Osteocyte (in vitro differentiated cells): Measurements from ENCODE around the gene SLC13A3. TPM values are rescaled to one million over a fixed set of nuclear protein-coding genes. Genes with fewer than 3 reads are reported as not detected.

Source experiments
- DNase-seq: peaks from one replicate; pipeline ENCODE4 v3.0.0; 2021; ENCODE audit warnings: mixed read lengths; ENCODE audit not compliant: unreplicated experiment; ENCODE audit errors: extremely low spot score
- H3K27ac Mint-ChIP-seq: one replicate; pipeline ENCODE4 v1.8.0; 2021; ENCODE audit warnings: mild to moderate bottlenecking, mixed read lengths; ENCODE audit not compliant: unreplicated experiment
- H3K27me3 Mint-ChIP-seq: one replicate; pipeline ENCODE4 v1.8.0; 2021; ENCODE audit warnings: mixed read lengths; ENCODE audit not compliant: unreplicated experiment
- H3K36me3 Mint-ChIP-seq: one replicate; pipeline ENCODE4 v1.8.0; 2021; ENCODE audit warnings: mixed read lengths; ENCODE audit not compliant: unreplicated experiment
- H3K4me1 Mint-ChIP-seq: one replicate; pipeline ENCODE4 v1.8.0; 2021; ENCODE audit warnings: mixed read lengths; ENCODE audit not compliant: unreplicated experiment
- H3K4me3 Mint-ChIP-seq: one replicate; pipeline ENCODE4 v1.8.0; 2021; ENCODE audit warnings: mild to moderate bottlenecking, moderate library complexity, mixed read lengths; ENCODE audit not compliant: unreplicated experiment
- H3K9me3 Mint-ChIP-seq: one replicate; pipeline ENCODE4 v1.8.0; 2021; ENCODE audit warnings: mixed read lengths; ENCODE audit not compliant: unreplicated experiment
- total RNA-seq: library from RNA; stranded (reverse); gene quantifications from 2 replicates; pipeline ENCODE4 v1.2.1, GENCODE V29; 2021
- TF ChIP-seq, protein P1 (sequence below): fragments of 200-600 bp; sonication (generic); IDR thresholded peaks from 2 replicates; pipeline ENCODE4 v1.5.0; 2021; ENCODE audit warnings: antibody characterized with exemption, mild to moderate bottlenecking, moderate library complexity

SLC13A3 gene
- total RNA-seq, 1 donor from 2014 or later, result 1.8 TPM

DNA sequence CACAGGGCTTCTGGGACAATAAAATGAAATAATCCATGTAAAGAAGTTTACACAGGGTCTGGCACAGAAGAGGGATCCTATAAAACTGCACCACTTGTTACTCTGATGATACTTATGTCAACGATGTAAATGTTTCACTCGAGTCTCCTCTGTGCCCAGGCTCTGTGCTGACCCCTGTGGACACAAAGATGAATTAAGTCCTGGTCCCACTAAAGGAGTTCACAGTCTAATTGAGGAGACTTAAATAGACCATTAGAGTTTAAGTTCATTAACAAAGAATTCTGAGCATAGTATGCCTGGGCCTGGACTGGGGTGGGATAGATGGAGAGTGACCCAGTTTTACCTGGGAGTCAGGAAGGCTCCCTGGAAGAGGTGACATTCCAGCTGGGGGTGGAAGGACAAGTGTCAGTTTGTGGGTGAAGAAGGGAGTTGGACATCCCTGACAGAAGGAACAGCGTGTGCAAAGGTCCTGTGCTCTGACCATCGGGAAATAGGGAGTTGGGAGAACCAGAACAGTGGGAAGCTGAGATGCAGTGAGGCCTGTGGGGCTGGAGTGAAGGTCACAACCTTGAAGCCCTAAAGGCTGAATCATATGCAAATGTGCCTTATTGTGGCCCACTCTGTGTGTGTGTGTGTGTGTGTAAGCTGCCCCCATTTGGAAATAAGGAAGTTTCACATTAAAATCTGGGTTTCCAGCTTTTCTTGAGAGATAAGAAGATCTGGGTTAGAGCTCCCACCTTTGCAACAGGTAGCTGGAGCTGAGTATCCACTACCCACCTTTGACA lies 101.9 kb downstream of the SLC13A3 start:
- TF ChIP-seq, protein P1, sequence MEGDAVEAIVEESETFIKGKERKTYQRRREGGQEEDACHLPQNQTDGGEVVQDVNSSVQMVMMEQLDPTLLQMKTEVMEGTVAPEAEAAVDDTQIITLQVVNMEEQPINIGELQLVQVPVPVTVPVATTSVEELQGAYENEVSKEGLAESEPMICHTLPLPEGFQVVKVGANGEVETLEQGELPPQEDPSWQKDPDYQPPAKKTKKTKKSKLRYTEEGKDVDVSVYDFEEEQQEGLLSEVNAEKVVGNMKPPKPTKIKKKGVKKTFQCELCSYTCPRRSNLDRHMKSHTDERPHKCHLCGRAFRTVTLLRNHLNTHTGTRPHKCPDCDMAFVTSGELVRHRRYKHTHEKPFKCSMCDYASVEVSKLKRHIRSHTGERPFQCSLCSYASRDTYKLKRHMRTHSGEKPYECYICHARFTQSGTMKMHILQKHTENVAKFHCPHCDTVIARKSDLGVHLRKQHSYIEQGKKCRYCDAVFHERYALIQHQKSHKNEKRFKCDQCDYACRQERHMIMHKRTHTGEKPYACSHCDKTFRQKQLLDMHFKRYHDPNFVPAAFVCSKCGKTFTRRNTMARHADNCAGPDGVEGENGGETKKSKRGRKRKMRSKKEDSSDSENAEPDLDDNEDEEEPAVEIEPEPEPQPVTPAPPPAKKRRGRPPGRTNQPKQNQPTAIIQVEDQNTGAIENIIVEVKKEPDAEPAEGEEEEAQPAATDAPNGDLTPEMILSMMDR, result no peak

DNA sequence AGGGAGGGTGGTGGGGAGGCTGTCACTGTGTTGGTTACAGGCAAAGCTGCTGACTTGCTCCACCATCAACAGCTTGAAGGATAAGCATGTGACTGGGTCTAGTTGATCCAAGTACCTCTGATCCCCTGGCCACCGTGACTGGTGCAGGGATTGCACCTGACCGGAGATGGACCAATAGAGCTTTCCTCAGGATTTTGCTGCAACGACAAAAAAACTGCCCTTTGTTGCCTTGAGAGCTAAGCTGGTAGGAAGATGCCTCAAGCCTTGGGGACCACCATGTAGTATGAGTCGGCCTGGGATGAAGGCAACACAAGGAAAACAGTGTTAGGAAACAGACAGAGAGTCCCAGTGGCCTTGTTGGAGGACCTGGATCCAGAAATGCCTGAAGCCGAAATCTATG lies 102.6 kb downstream of the SLC13A3 start:
- no peak for DNase-seq
- Mint-ChIP-seq H3K4me1 (no peaks in the 10 kb centered on the region), H3K36me3 (no peaks in the 10 kb centered on the region), H3K4me3 (no peak overlapping the region), H3K27ac (no peak overlapping the region), H3K27me3 (no peaks in the 10 kb centered on the region), H3K9me3 (no peaks in the 10 kb centered on the region)
- TF ChIP-seq, protein P1, result no peak

More for the DNA sequence above, 101.9 kb downstream of the SLC13A3 start:
- Mint-ChIP-seq H3K36me3 (no peaks in the 10 kb centered on the region), H3K4me1 (no peaks in the 10 kb centered on the region), H3K4me3 (no peak overlapping the region), H3K27ac (no peak overlapping the region), H3K27me3 (no peaks in the 10 kb centered on the region), H3K9me3 (no peaks in the 10 kb centered on the region)
- no peak for DNase-seq

- no peak overlapping the region for H3K27ac Mint-ChIP-seq
- DNase-seq, result no peak
- TF ChIP-seq, protein P1, result no peak
- H3K4me1 Mint-ChIP-seq, result no peaks in the 10 kb centered on the region
- no peaks in the 10 kb centered on the region for H3K36me3 Mint-ChIP-seq
- H3K4me3 Mint-ChIP-seq, result no peak overlapping the region
- H3K9me3 Mint-ChIP-seq, result no peaks in the 10 kb centered on the region
- H3K27me3 Mint-ChIP-seq, result no peaks in the 10 kb centered on the region
Observed at GRCh38 chr20:46547995-46548394, 103.3 kb downstream of the SLC13A3 start.

DNA sequence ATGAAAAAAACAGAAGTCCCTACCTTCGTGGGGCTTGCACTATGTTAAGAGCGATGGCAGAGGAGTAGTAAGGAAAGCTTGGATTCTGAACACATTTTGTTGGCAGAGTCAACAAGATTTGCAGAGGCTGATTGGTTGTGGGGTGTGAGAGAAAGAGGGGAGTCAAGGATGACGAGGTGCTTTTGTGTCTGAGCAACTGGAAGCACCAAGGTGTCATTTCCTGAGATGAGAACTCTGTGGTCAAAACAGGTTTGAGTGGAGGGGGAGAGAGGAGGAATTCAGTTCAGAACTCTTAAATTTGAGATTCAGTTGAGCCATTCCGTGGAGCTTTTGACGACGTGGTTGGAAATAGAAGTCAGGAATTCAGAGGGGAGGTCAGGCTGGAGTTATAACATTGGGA lies 104.3 kb downstream of the SLC13A3 start:
- no peaks in the 10 kb centered on the region for H3K4me1 Mint-ChIP-seq
- no peaks in the 10 kb centered on the region for H3K36me3 Mint-ChIP-seq
- no peak overlapping the region for H3K27ac Mint-ChIP-seq
- H3K9me3 Mint-ChIP-seq, result no peaks in the 10 kb centered on the region
- no peak overlapping the region for H3K4me3 Mint-ChIP-seq
- no peaks in the 10 kb centered on the region for H3K27me3 Mint-ChIP-seq
- DNase-seq, result no peak
- TF ChIP-seq, protein P1, result no peak

DNA sequence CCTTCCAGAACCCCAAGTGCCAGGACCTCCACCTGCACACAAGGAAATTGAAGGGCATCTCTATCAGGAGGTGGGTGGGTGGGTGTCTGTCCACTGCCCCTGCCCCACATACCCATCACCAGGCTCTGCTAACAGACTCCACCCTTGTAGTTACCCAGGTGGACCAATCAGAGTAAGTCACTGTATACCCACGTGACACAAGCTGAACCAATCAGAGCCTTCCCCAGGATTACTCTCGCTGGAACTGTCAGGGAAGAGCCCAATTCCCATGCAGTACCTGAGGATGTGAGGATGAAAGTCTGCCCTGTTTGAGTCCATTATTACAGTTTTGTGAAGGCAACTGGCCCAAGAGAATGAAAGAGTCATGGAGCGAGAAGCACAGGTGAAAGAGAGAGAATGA lies 105.0 kb downstream of the SLC13A3 start:
- TF ChIP-seq, protein P1, result no peak

More for the DNA sequence above, 105.0 kb downstream of the SLC13A3 start:
- no peak for DNase-seq
- Mint-ChIP-seq H3K9me3 (no peaks in the 10 kb centered on the region), H3K4me1 (no peaks in the 10 kb centered on the region), H3K36me3 (no peaks in the 10 kb centered on the region), H3K4me3 (no peak overlapping the region), H3K27ac (no peak overlapping the region), H3K27me3 (no peaks in the 10 kb centered on the region)
